ENCODE results near the gene HSF2BP. TPM values are rescaled to one million over a fixed set of nuclear protein-coding genes. Genes with fewer than 3 reads are reported as not detected.

Gene HSF2BP
- polyA plus RNA-seq, 1 of the 3 experiments (the other 2 are of a cell fraction) = 1.1 TPM

DNA sequence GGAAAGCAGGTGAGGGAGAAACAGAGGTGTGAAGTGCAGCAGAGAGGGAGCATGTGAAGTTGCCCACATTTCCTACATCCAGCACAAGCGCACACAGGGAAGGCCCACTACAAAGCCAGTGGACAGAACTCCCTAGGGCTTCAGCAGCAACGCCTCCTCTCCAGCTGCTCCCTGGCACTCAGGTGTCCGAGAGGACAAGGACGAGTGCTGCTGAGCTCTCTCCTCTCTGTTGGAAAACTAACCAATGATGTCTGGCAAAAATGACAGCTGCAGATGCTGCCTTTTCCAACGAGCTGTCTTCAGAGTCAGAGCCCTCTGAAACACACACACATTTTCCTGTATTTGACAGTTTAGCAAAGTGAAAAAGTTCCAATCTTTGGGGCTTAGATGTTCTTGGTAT lies 86.8 kb downstream of the HSF2BP start:
- Histone ChIP-seq H3K27ac (ENCODE audit: low read depth in 2 of 2, low read length in 1 of 2) (no peak overlapping the region), H2AFZ (ENCODE audit: low read depth) (no peak overlapping the region), H3K36me3 (replicated peaks in 1 of 2; ENCODE audit: control insufficient read depth in 1 of 2, insufficient read depth in 2 of 2, low read length in 1 of 2) (no peaks in the 10 kb centered on the region), H3K27me3 (ENCODE audit: insufficient read depth) (no peaks in the 10 kb centered on the region), H4K20me1 (ENCODE audit: insufficient read depth) (no peaks in the 10 kb centered on the region), H3K4me2 (no peak overlapping the region), H3K9me3 (no peaks in the 10 kb centered on the region), H3K4me3 (ENCODE audit: low read depth in 2 of 2, low read length in 1 of 2) (no peak overlapping the region), H3K9ac (no peak overlapping the region), H3K79me2 (ENCODE audit: insufficient read depth) (no peaks in the 10 kb centered on the region), H3K4me1 (ENCODE audit: control insufficient read depth in 1 of 2, insufficient read depth in 2 of 2, low read depth in 1 of 2, low read length in 1 of 2) (no peaks in the 10 kb centered on the region; a peak in 1 of 4 replicates), H3F3A (replicated peaks; ENCODE audit: insufficient read depth) (no peaks in the 10 kb centered on the region), H3K9me2 (no peaks in the 10 kb centered on the region)
- DNase-seq = no peak
- CTCF ChIA-PET = no interaction called here
- POLR2A ChIA-PET = no interaction called here
- 82% methylated on average over 5 of the region's 5 CpGs for WGBS (ENCODE audit: low lambda C conversion rate)
- TF ChIP-seq FOXM1 (IDR thresholded peaks at IDR 0.05; ENCODE audit: low read depth) (no peak), FOSL2 (IDR thresholded peaks at IDR 0.05; ENCODE audit: borderline replicate concordance, low read depth) (no peak), RXRA (IDR thresholded peaks at IDR 0.05; ENCODE audit: borderline replicate concordance, low read depth) (no peak), YY1 (IDR thresholded peaks at IDR 0.05; ENCODE audit: low read depth) (no peak), FOXJ3 (CRISPR knock-in tag; IDR thresholded peaks at IDR 0.05) (no peak)
- TF ChIP-seq, protein P1, sequence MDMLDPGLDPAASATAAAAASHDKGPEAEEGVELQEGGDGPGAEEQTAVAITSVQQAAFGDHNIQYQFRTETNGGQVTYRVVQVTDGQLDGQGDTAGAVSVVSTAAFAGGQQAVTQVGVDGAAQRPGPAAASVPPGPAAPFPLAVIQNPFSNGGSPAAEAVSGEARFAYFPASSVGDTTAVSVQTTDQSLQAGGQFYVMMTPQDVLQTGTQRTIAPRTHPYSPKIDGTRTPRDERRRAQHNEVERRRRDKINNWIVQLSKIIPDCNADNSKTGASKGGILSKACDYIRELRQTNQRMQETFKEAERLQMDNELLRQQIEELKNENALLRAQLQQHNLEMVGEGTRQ (IDR thresholded peaks at IDR 0.05; ENCODE audit: borderline replicate concordance, low read depth, low read length) = no peak

DNA sequence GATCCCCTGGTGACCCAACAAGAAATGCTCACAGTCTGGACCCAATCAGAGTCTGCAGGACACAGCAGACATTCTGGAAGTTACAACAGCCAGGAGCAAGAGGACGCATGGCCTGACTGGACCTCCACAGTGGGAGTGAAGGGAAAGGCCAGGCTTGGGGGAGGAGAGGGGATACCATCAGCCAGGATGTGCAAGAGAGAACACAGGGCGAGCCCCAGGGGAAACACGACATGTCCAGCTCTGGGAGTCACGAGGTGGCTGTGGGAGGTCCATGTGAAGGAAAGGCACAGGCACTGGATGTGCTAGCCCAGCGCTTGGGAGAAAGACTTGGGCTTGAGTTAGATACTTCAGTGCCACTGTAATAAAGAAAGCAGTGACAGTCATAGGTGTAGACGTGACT lies 87.3 kb downstream of the HSF2BP start:
- no peaks in the 10 kb centered on the region for H4K20me1 ChIP-seq (ENCODE audit: insufficient read depth)
- no peaks in the 10 kb centered on the region for H3K79me2 ChIP-seq (ENCODE audit: insufficient read depth)
- TF ChIP-seq SMC3 (IDR thresholded peaks at IDR 0.05; ENCODE audit: low read depth, low read length) (no peak), EP300 (IDR thresholded peaks at IDR 0.05; ENCODE audit: borderline replicate concordance in 1 of 2, low read depth in 1 of 2, low read length in 1 of 2) (no peak), MXI1 (IDR thresholded peaks at IDR 0.05; ENCODE audit: low read depth, low read length) (no peak), RAD21 (IDR thresholded peaks at IDR 0.05; ENCODE audit: low read length) (no peak), YY1 (IDR thresholded peaks at IDR 0.05; ENCODE audit: low read depth) (no peak), MAX (IDR thresholded peaks at IDR 0.05; ENCODE audit: low read depth) (no peak), NFIC (IDR thresholded peaks at IDR 0.05; ENCODE audit: borderline replicate concordance) (no peak), TEAD4 (IDR thresholded peaks at IDR 0.05; ENCODE audit: borderline replicate concordance, insufficient read depth) (no peak), RCOR1 (IDR thresholded peaks at IDR 0.05; ENCODE audit: low read length) (no peak), MEF2A (IDR thresholded peaks at IDR 0.05; ENCODE audit: borderline replicate concordance, low read depth) (no peak), FOXM1 (IDR thresholded peaks at IDR 0.05; ENCODE audit: low read depth) (no peak), CTCF (IDR thresholded peaks at IDR 0.05) (no peak), ZBTB33 (IDR thresholded peaks at IDR 0.05; ENCODE audit: borderline replicate concordance, low read depth) (no peak), SIN3A (IDR thresholded peaks at IDR 0.05; ENCODE audit: borderline replicate concordance, low read depth, low read length) (no peak), ELF1 (IDR thresholded peaks at IDR 0.05) (no peak), IRF3 (IDR thresholded peaks at IDR 0.05; ENCODE audit: low read depth, low read length) (no peak), TCF12 (IDR thresholded peaks at IDR 0.05) (no peak), GATA2 (CRISPR knock-in tag; IDR thresholded peaks at IDR 0.05) (no peak), CHD2 (IDR thresholded peaks at IDR 0.05; ENCODE audit: low read length, partially characterized antibody) (no peak)
- H3K36me3 ChIP-seq (replicated peaks in 1 of 2; ENCODE audit: control insufficient read depth in 1 of 2, insufficient read depth in 2 of 2, low read length in 1 of 2) = no peaks in the 10 kb centered on the region
- ChIA-PET POLR2A (no interaction called here), CTCF (no interaction called here)
- H3K27me3 ChIP-seq (ENCODE audit: insufficient read depth) = no peaks in the 10 kb centered on the region
- no peaks in the 10 kb centered on the region for H3K9me3 ChIP-seq
- H3K9ac ChIP-seq = no peak overlapping the region
- H3K9me2 ChIP-seq = no peaks in the 10 kb centered on the region
- no peak overlapping the region for H3K4me2 ChIP-seq
- no peak overlapping the region for H3K4me3 ChIP-seq (ENCODE audit: low read depth in 2 of 2, low read length in 1 of 2)
- no peak for DNase-seq
- H3K27ac ChIP-seq (ENCODE audit: low read depth in 2 of 2, low read length in 1 of 2) = no peak overlapping the region
- no peak overlapping the region for H2AFZ ChIP-seq (ENCODE audit: low read depth)
- WGBS (ENCODE audit: low lambda C conversion rate) = 83% methylated on average over 6 of the region's 6 CpGs
- H3F3A ChIP-seq (replicated peaks; ENCODE audit: insufficient read depth) = no peaks in the 10 kb centered on the region
- no peaks in the 10 kb centered on the region; a peak in 1 of 4 replicates for H3K4me1 ChIP-seq (ENCODE audit: control insufficient read depth in 1 of 2, insufficient read depth in 2 of 2, low read depth in 1 of 2, low read length in 1 of 2)
